ENCODE data around the gene DENND10.

DNA sequence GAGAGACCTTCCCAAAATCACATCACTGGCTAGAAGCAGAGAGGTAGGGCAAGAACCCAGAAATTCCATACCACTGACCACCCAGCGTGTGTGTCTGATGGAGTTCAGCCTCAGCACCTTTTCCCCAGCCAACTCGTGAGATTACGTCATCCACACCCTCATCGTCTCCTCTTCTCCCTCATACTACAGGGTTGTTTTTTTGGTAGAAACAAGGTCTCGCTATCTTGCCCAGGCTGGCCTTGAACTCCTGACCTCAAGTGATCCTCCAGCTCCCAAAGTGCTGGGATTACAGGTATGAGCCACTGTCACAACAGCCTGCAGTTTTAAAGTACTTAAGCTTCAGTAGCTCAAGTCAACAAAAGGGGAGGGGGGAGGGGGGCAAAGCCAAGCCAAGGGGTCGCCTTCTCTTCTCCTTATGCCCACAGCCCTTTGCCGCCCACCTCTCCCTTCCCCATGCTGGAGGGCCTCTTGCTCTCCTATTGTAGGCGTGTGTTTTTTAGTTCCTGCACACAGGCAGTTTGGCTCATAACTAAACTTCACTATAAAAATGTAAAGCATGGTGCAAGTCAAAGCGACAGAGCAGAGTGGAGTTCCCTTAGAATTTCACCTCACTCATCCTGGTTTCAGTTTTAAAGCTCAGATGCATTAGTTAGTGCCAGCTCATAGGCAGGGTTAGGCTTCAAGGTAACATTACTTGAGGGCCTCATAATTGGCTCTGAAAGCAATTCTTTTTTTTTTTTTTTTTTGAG, 79.9 kb downstream of the DENND10 start:
- TF ChIP-seq, protein P1, sequence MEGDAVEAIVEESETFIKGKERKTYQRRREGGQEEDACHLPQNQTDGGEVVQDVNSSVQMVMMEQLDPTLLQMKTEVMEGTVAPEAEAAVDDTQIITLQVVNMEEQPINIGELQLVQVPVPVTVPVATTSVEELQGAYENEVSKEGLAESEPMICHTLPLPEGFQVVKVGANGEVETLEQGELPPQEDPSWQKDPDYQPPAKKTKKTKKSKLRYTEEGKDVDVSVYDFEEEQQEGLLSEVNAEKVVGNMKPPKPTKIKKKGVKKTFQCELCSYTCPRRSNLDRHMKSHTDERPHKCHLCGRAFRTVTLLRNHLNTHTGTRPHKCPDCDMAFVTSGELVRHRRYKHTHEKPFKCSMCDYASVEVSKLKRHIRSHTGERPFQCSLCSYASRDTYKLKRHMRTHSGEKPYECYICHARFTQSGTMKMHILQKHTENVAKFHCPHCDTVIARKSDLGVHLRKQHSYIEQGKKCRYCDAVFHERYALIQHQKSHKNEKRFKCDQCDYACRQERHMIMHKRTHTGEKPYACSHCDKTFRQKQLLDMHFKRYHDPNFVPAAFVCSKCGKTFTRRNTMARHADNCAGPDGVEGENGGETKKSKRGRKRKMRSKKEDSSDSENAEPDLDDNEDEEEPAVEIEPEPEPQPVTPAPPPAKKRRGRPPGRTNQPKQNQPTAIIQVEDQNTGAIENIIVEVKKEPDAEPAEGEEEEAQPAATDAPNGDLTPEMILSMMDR (IDR thresholded peaks at IDR 0.05) = no peak
- TF ChIP-seq POLR2A (IDR thresholded peaks at IDR 0.05) (no peak), EP300 (IDR thresholded peaks at IDR 0.05) (no peak)

Measured in ovary (tissue), 3 donors.